Choroid plexus epithelial cell (primary cell): Measurements from ENCODE around the gene FBXO45.
A peak's percentile ranks its signal among the peaks of the same experiment; 100 is the strongest.
"Not testable (repeated sequence)": the region's sequence is repeated elsewhere in the genome, so short reads cannot be mapped to it uniquely, and the experiment has no call there.

Experiments used
- DNase-seq: peaks from one replicate; pipeline ENCODE4 v3.0.0-alpha.2; 2010; ENCODE audit warnings: low read depth
- H3K4me3 ChIP-seq: 2 replicates; pipeline ENCODE4 v1.5.1; 2011; ENCODE audit warnings: low read depth, mild to moderate bottlenecking, control low read depth, low read length, moderate library complexity
- TF ChIP-seq, protein P1 (sequence below): conservative IDR thresholded peaks from 2 replicates; pipeline ENCODE4 v1.5.1; 2011; ENCODE audit warnings: low read depth, mild to moderate bottlenecking, control low read depth, inconsistent platforms, low read length, moderate library complexity

Gene FBXO45

DNA sequence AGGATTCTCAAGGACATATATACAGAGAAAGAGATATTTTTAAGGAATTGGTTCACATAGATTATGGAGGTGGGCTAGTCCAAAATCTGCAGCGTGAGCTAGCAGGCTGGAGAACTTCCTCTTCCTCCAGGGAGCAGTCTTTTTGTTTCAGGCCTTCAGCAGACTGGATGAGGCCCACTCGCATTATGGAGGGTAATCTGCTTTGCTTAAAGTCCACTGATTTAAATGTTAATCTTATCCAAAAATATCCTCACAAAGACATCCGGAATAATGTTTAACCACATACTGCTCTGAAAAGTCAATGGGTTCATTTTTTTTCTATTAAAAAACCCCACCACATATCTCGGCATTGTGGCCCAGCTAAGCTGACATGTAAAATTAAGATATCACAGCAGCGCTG is 48.8 kb downstream of the FBXO45 start:
- DNase-seq = no peak
- TF ChIP-seq, protein P1, sequence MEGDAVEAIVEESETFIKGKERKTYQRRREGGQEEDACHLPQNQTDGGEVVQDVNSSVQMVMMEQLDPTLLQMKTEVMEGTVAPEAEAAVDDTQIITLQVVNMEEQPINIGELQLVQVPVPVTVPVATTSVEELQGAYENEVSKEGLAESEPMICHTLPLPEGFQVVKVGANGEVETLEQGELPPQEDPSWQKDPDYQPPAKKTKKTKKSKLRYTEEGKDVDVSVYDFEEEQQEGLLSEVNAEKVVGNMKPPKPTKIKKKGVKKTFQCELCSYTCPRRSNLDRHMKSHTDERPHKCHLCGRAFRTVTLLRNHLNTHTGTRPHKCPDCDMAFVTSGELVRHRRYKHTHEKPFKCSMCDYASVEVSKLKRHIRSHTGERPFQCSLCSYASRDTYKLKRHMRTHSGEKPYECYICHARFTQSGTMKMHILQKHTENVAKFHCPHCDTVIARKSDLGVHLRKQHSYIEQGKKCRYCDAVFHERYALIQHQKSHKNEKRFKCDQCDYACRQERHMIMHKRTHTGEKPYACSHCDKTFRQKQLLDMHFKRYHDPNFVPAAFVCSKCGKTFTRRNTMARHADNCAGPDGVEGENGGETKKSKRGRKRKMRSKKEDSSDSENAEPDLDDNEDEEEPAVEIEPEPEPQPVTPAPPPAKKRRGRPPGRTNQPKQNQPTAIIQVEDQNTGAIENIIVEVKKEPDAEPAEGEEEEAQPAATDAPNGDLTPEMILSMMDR = no peak
- H3K4me3 ChIP-seq = no peak overlapping the region

DNA sequence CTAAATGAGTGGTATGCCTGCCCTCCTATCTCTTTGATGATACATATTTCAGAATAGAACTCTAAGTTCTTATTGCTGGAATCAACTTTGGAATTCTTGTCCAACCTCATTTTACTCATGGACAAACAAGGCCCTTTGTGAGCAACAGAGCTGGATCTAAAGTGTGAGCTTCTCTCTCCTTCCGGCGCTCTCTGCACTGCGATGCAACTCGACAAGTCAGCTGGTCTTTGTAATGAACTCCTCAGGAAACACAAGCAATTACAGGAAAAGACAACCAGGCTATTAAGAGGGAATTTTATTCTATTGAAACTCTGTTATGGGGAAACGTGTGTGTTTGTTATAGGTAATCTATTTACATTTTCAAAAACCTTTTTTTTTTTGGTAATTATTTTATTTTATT is 50.8 kb downstream of the FBXO45 start:
- no peak for DNase-seq
- H3K4me3 ChIP-seq = no peak overlapping the region
- TF ChIP-seq, protein P1 = no peak

DNA sequence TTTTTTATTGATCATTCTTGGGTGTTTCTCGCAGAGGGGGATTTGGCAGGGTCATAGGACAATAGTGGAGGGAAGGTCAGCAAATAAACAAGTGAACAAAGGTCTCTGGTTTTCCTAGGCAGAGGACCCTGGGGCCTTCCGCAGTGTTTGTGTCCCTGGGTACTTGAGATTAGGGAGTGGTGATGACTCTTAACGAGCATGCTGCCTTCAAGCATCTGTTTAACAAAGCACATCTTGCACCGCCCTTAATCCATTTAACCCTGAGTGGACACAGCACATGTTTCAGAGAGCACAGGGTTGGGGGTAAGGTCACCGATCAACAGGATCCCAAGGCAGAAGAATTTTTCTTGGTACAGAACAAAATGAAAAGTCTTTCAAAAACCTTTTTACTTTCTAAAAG is 51.2 kb downstream of the FBXO45 start:
- not testable (repeated sequence) for DNase-seq, H3K4me3 ChIP-seq

DNA sequence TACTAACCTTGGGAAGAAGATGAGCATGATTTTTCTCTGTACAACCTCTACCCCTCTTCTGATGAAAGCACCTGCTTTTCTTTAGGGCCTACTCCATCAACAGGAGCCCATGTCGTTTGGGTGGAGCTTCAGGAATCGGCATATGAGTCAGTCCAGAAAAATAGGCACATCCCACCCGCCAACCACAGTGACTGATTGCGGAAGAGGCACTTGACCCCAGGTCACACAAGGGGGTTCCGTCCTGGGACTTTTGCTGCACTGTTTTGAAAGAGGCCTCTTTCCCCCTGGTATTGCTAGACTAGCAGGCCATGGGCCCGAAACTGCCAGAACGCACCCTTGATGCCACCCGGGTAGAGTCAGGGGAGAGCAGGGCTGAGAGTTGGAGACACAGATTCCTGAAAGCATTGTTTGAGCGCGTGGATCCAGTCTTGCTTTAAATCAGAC is 51.7 kb downstream of the FBXO45 start:
- DNase-seq = peak; percentile 51
- TF ChIP-seq, protein P1 = no peak
- no peak overlapping the region for H3K4me3 ChIP-seq

DNA sequence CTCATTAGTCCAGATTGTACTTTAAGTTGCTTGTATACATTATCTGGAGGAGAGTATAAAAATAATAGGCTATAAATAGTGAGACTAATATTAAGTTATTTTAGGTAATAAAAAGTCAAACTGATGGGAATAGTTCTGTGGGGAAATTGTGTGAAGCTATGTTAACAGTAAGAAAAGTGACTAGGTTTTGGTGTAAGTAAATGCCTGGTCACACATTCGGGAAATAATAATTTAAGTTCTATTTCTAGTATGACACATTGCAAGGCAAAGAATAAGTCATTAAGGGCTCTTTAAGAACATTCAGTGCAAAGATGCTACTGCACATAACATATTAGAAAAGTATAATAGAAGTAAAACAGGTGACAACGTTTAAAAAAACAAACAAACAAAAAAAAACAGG is 52.2 kb downstream of the FBXO45 start:
- H3K4me3 ChIP-seq = no peak overlapping the region
- TF ChIP-seq, protein P1 = no peak
- DNase-seq = no peak

DNA sequence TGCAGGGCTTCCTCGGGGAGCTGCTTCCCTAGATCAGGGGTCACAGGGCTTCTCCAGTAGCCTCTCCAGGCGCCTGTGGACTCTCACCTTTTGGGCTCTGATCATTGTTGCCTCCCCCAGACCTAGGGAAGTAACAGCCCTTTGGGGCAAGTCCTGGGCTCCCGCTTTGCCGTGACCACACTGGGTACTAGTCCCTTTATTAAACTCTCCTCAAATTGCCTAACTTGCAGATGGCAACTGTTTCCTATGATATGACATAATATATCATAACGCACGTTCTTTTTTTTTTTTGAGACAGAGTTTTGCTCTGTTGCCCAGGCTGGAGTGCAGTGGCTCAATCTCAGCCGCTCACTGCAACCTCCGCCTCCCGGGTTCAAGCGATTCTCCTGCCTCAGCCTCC is 53.2 kb downstream of the FBXO45 start:
- TF ChIP-seq, protein P1 = no peak
- no peak for DNase-seq
- no peak overlapping the region for H3K4me3 ChIP-seq

DNA sequence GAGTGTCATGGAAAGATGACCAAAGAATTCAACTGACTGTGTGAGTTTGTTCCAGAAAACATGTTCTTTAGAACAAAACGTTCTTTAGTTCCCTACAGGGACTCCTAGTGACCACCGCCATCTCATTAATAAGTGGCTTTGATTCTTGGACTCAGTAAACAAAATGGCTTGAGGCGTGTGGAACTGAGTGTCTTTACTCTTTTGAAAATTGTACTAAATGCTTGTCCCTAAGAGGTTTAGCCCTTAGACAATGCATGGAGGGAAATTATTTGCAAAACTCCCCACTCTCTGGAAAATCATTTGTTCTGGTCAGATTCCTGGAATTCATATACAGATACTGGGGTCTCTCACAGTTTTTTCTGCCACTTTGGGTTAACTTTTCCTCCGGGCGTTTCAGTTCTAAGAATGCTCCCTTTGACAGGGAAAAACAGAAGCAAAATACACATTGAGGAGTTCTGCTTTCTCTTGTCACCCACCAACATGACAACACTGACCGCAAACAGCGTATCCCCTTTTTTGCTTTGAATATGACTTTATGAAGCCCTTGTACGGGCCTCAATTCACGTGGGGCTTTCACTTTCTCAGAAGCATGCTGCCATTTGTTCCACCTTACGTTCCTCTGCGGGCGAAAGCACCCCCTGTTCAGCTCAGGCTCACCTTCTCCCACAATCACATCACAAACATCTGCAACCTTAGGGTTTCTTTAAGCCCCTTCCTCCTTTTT is 55.8 kb downstream of the FBXO45 start:
- DNase-seq = no peak
- H3K4me3 ChIP-seq = no peak overlapping the region
- TF ChIP-seq, protein P1 = no peak
